ENCODE measurements around the gene IZUMO4.

GRCh38 chr19:2123682-2124387, 27.1 kb downstream of the IZUMO4 start:
- TF ChIP-seq FOXA1 (IDR thresholded peaks at IDR 0.05) (no peak), BHLHE40 (IDR thresholded peaks at IDR 0.05; ENCODE audit: borderline replicate concordance) (no peak), SP1 (IDR thresholded peaks at IDR 0.05) (no peak), PKNOX1 (IDR thresholded peaks at IDR 0.05) (no peak), LEF1 (IDR thresholded peaks at IDR 0.05; ENCODE audit: borderline replicate concordance) (no peak), TARDBP (IDR thresholded peaks at IDR 0.05) (no peak), NFRKB (IDR thresholded peaks at IDR 0.05) (no peak), HDGF (IDR thresholded peaks at IDR 0.05; ENCODE audit: borderline replicate concordance) (no peak), FOXM1 (IDR thresholded peaks at IDR 0.05; ENCODE audit: borderline replicate concordance) (no peak), ELF4 (IDR thresholded peaks at IDR 0.05) (no peak), ARNT (IDR thresholded peaks at IDR 0.05) (no peak), SUZ12 (IDR thresholded peaks at IDR 0.05) (no peak), FOXK2 (IDR thresholded peaks at IDR 0.05) (no peak), CTBP1 (IDR thresholded peaks at IDR 0.05; ENCODE audit: borderline replicate concordance) (no peak)
